ENCODE measurements around the gene FTO. TPM values are rescaled to one million over a fixed set of nuclear protein-coding genes. Genes with fewer than 3 reads are reported as not detected.
A peak's percentile ranks its signal among the peaks of the same experiment; 100 is the strongest.

FTO gene
- total and polyA plus RNA-seq, 2 of the 13 experiments (the other 11 are each of a cell fraction or from before 2014, with no cell fraction given): 41.6 to 55.8 TPM

DNA sequence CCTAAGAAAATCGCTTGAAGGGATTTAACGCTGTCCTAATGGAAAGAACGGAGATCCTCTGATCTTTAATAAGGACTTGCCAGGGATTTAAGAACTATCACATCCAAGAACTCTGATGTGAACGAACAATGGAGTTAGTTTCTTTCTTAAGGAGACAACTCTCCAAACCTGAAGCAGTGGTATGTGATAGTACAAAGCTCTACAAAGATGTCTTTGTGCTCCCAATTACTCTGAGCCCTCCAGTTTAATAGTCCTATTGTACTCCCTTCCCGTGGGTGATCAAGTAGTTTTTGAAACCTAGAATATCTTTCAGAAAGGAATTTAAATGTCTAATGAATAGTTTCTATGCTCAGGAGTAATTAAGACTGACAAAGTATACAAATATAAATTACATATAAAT lies 123.8 kb downstream of the FTO start:
- no peak overlapping the region for H3K4me2 ChIP-seq (ENCODE audit: low read depth, low read length)
- ATAC-seq: no peak
- CTCF ChIA-PET (ENCODE audit: low intra/inter-chr PET ratio, low total read pairs): no interaction called here

DNA sequence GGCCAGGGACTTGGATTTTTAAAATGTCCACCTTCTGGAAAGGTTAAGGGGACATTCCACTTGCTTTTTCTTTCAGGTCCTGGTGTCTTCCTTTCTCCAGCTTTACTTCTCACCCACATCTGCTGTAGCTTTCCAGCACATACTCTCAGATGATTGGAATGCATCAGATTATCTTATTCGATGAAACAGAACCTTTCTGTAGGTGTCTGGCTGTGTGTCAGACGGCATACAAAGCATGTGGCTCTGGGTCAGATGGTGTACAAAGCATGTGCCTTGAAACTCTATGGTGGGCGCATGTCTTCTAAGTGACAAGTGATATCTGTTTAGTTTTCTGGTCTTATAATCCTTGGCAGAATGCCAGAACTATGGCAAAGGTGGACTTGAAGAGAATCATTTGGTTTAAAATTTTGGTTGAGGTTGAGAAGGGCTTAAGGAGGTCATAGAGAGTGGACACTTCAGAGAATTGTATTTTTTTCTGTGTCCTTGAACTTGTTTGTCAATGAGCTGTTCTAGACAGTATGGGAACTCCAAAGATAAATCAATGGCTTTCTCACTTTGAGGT lies 125.3 kb downstream of the FTO start:
- FAIRE-seq (no peak), DNase-seq (ENCODE audit: low spot score) (no peak), ATAC-seq (no peak)
- 94% methylated on average over 3 of the region's 3 CpGs for WGBS (ENCODE audit: low lambda C conversion rate)
- H3K9ac ChIP-seq (ENCODE audit: insufficient read depth, low read depth, low read length): no peak overlapping the region
- intact Hi-C loops (cut with micrococcal nuclease; ENCODE audit: unreplicated experiment): no loop called here
- in situ Hi-C loops (cut with HindIII; ENCODE audit: extremely low pct_ligation_motif_present, low pct_unique_long_range_greater_than_20kb): no loop called here
- no peaks in the 10 kb centered on the region for H4K20me1 ChIP-seq (ENCODE audit: insufficient read depth, low read length)
- H3K4me1 ChIP-seq (ENCODE audit: insufficient read depth, low read length): no peaks in the 10 kb centered on the region
- no TSS peak for BruUV-seq (replicated peaks)
- no peaks in the 10 kb centered on the region for H3K27me3 ChIP-seq (ENCODE audit: control insufficient read depth in 1 of 2, insufficient read depth in 2 of 2, low read length in 2 of 2)
- H3K9me3 ChIP-seq (ENCODE audit: low read length): no peaks in the 10 kb centered on the region
- peak; percentile 97 for TF ChIP-seq LCORL (IDR thresholded peaks at IDR 0.05)
- no peak for TF ChIP-seq LCORL (CRISPR knock-in tag; IDR thresholded peaks at IDR 0.05)
- TF ChIP-seq ZFP62 (CRISPR knock-in tag; IDR thresholded peaks at IDR 0.05): no peak
- TF ChIP-seq, protein P1, sequence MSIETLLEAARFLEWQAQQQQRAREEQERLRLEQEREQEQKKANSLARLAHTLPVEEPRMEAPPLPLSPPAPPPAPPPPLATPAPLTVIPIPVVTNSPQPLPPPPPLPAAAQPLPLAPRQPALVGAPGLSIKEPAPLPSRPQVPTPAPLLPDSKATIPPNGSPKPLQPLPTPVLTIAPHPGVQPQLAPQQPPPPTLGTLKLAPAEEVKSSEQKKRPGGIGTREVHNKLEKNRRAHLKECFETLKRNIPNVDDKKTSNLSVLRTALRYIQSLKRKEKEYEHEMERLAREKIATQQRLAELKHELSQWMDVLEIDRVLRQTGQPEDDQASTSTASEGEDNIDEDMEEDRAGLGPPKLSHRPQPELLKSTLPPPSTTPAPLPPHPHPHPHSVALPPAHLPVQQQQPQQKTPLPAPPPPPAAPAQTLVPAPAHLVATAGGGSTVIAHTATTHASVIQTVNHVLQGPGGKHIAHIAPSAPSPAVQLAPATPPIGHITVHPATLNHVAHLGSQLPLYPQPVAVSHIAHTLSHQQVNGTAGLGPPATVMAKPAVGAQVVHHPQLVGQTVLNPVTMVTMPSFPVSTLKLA (IDR thresholded peaks at IDR 0.05): peak; percentile 89
- H3K36me3 ChIP-seq (replicated peaks in 1 of 2; ENCODE audit: control insufficient read depth in 1 of 2, insufficient read depth in 2 of 2, low read length in 2 of 2): peaks cover 0 to 12% of the 10 kb centered on the region in 2 experiments; a peak in 4 of 5 replicates
- H3K4me2 ChIP-seq (ENCODE audit: low read depth, low read length): no peak overlapping the region
- H3K4me3 ChIP-seq (replicated peaks in 1 of 3; ENCODE audit: insufficient read depth in 1 of 3, low read depth in 2 of 3, low read length in 3 of 3): no peak overlapping the region
- no peaks in the 10 kb centered on the region for H3K79me2 ChIP-seq (ENCODE audit: insufficient read depth, low read length)
- no peak overlapping the region for H2AFZ ChIP-seq (ENCODE audit: low read length)
- H3K27ac ChIP-seq (ENCODE audit: extremely low read length, insufficient read depth, low read length): no peak overlapping the region
- CTCF ChIA-PET (ENCODE audit: low intra/inter-chr PET ratio, low total read pairs): no interaction called here
- POLR2A ChIA-PET: no interaction called here

More for the DNA sequence above, 123.8 kb downstream of the FTO start:
- H3K4me1 ChIP-seq (ENCODE audit: insufficient read depth, low read length): no peaks in the 10 kb centered on the region
- H3K4me3 ChIP-seq (replicated peaks in 1 of 3; ENCODE audit: insufficient read depth in 1 of 3, low read depth in 2 of 3, low read length in 3 of 3): no peak overlapping the region
- TF ChIP-seq NFYC (CRISPR knock-in tag; IDR thresholded peaks at IDR 0.05): no peak
- no peak for TF ChIP-seq ZNF749 (CRISPR knock-in tag; IDR thresholded peaks at IDR 0.05; ENCODE audit: borderline replicate concordance)
- TF ChIP-seq RAD21 (CRISPR knock-in tag; IDR thresholded peaks at IDR 0.05): no peak
- TF ChIP-seq, protein P2, sequence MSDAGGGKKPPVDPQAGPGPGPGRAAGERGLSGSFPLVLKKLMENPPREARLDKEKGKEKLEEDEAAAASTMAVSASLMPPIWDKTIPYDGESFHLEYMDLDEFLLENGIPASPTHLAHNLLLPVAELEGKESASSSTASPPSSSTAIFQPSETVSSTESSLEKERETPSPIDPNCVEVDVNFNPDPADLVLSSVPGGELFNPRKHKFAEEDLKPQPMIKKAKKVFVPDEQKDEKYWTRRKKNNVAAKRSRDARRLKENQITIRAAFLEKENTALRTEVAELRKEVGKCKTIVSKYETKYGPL (CRISPR knock-in tag; IDR thresholded peaks at IDR 0.05): no peak
- no peak for TF ChIP-seq DNMT1 (CRISPR knock-in tag; IDR thresholded peaks at IDR 0.05)
- no peak for TF ChIP-seq HOXA5 (CRISPR knock-in tag; IDR thresholded peaks at IDR 0.05)
- TF ChIP-seq YEATS4 (CRISPR knock-in tag; IDR thresholded peaks at IDR 0.05; ENCODE audit: borderline replicate concordance): no peak
- TF ChIP-seq RFX5 (IDR thresholded peaks at IDR 0.05; ENCODE audit: low read depth, low read length): no peak
- no peak for TF ChIP-seq ZNF703 (CRISPR knock-in tag; IDR thresholded peaks at IDR 0.05; ENCODE audit: borderline replicate concordance)
- TF ChIP-seq ZNF557 (CRISPR knock-in tag; IDR thresholded peaks at IDR 0.05): no peak
- BruUV-seq (replicated peaks): no TSS peak
- H3K27ac ChIP-seq (ENCODE audit: extremely low read length, insufficient read depth, low read length): no peak overlapping the region
- H3K9me3 ChIP-seq (ENCODE audit: low read length): no peaks in the 10 kb centered on the region
- no peak overlapping the region for H2AFZ ChIP-seq (ENCODE audit: low read length)
- intact Hi-C loops (cut with micrococcal nuclease; ENCODE audit: unreplicated experiment): no loop called here
- peak; percentile 39 for FAIRE-seq
- 88% methylated on average over 5 of the region's 5 CpGs for WGBS (ENCODE audit: low lambda C conversion rate)
- no peaks in the 10 kb centered on the region for H3K79me2 ChIP-seq (ENCODE audit: insufficient read depth, low read length)
- no peak overlapping the region for H3K9ac ChIP-seq (ENCODE audit: insufficient read depth, low read depth, low read length)
- POLR2A ChIA-PET: no interaction called here
- no peaks in the 10 kb centered on the region for H3K27me3 ChIP-seq (ENCODE audit: control insufficient read depth in 1 of 2, insufficient read depth in 2 of 2, low read length in 2 of 2)
- DNase-seq (ENCODE audit: low spot score): no peak
- no peaks in the 10 kb centered on the region for H4K20me1 ChIP-seq (ENCODE audit: insufficient read depth, low read length)
- peaks cover 0 to 12% of the 10 kb centered on the region in 2 experiments; a peak in 4 of 5 replicates for H3K36me3 ChIP-seq (replicated peaks in 1 of 2; ENCODE audit: control insufficient read depth in 1 of 2, insufficient read depth in 2 of 2, low read length in 2 of 2)
- in situ Hi-C loops (cut with HindIII; ENCODE audit: extremely low pct_ligation_motif_present, low pct_unique_long_range_greater_than_20kb): no loop called here
